Caco-2 (cell line): ENCODE results near the gene LRRC8E. TPM values are rescaled to one million over a fixed set of nuclear protein-coding genes. Genes with fewer than 3 reads are reported as not detected.

Experiments used
- BruUV-seq: library from RNA; stranded (reverse); fragments of 400-500 nt; replicated peaks from 2 replicates; lab custom pipeline; 2021; lab: Mats Ljungman, UMichigan
- CTCF ChIA-PET: fragments of 300-600 bp; sonication (Branson Sonifier 250); formaldehyde crosslinking; loops from one replicate; lab custom pipeline; 2022; ENCODE audit warnings: antibody characterized with exemption; lab: Charles Lee
- POLR2A ChIA-PET: fragments of 300-600 bp; sonication (Branson Sonifier 250); formaldehyde crosslinking; loops from one replicate; lab custom pipeline; 2022; ENCODE audit warnings: antibody characterized with exemption; lab: Charles Lee
- DNase-seq, 2 experiments: peaks; one replicate each; pipeline versions ENCODE4 v3.0.0 to v3.0.0-alpha.2; 2020 to 2022
- H3K27me3 ChIP-seq: replicated peaks from 2 replicates; pipeline ENCODE4 v1.6.0; 2011; ENCODE audit warnings: low read length; ENCODE audit not compliant: control insufficient read depth, insufficient read depth
- H3K36me3 ChIP-seq: 2 replicates; pipeline ENCODE4 v1.5.1; 2011; ENCODE audit warnings: low read length; ENCODE audit not compliant: control insufficient read depth, insufficient read depth
- H3K4me1 ChIP-seq: fragments of 250-450 bp; sonication (Bioruptor Pico); 2 replicates; pipeline ENCODE4 v1.5.1; 2020; ENCODE audit warnings: mild to moderate bottlenecking
- H3K4me3 ChIP-seq: 2 replicates; pipeline ENCODE4 v1.5.1; 2011; ENCODE audit warnings: low read depth, mild to moderate bottlenecking, control low read depth, low read length
- H3K9me3 ChIP-seq: fragments of 250-450 bp; sonication (Bioruptor Pico); 2 replicates; pipeline ENCODE4 v1.5.1; 2020; ENCODE audit warnings: mild to moderate bottlenecking, moderate library complexity
- H3K27ac Mint-ChIP-seq: one replicate; pipeline ENCODE4 v1.8.0; 2022; ENCODE audit warnings: mixed read lengths; ENCODE audit not compliant: unreplicated experiment
- H3K27me3 Mint-ChIP-seq: one replicate; pipeline ENCODE4 v1.8.0; 2022; ENCODE audit warnings: mixed read lengths; ENCODE audit not compliant: insufficient read depth, unreplicated experiment
- H3K36me3 Mint-ChIP-seq: one replicate; pipeline ENCODE4 v1.8.0; 2022; ENCODE audit warnings: mild to moderate bottlenecking, mixed read lengths; ENCODE audit not compliant: insufficient read depth, unreplicated experiment
- H3K4me1 Mint-ChIP-seq: one replicate; pipeline ENCODE4 v1.8.0; 2022; ENCODE audit warnings: low read depth, mixed read lengths; ENCODE audit not compliant: unreplicated experiment
- H3K4me3 Mint-ChIP-seq: one replicate; pipeline ENCODE4 v1.8.0; 2022; ENCODE audit warnings: mild to moderate bottlenecking, moderate library complexity, mixed read lengths; ENCODE audit not compliant: unreplicated experiment
- H3K9me3 Mint-ChIP-seq: one replicate; pipeline ENCODE4 v1.8.0; 2022; ENCODE audit warnings: mixed read lengths; ENCODE audit not compliant: unreplicated experiment
- intact Hi-C: fragments of 100-400 bp; cut with micrococcal nuclease; formaldehyde crosslinking; loops from one replicate; pipeline ENCODE4 v1.10.0; 2022; ENCODE audit not compliant: unreplicated experiment
- total RNA-seq: library from RNA; stranded (reverse); gene quantifications from 2 replicates; pipeline ENCODE4 v1.2.3, GENCODE V29; 2022
- TF ChIP-seq, protein P1 (sequence below), 2 experiments: fragments of 200-600 bp in 1 of 2; IDR thresholded peaks; 1 replicate in 1 of 2; 2 replicates in 1 of 2; pipeline versions ENCODE4 v1.5.1 to v1.8.0; 2011 to 2022; ENCODE audit warnings: antibody characterized with exemption in 1 of 2, control low read depth in 1 of 2, inconsistent platforms in 1 of 2, low read depth in 1 of 2, low read length in 1 of 2, mild to moderate bottlenecking in 1 of 2, moderate library complexity in 1 of 2; ENCODE audit not compliant: insufficient read depth in 1 of 2, severe bottlenecking in 1 of 2, unreplicated experiment in 1 of 2

The LRRC8E gene
- total RNA-seq, 1 experiment from 2014 or later, result 6.7 TPM

DNA sequence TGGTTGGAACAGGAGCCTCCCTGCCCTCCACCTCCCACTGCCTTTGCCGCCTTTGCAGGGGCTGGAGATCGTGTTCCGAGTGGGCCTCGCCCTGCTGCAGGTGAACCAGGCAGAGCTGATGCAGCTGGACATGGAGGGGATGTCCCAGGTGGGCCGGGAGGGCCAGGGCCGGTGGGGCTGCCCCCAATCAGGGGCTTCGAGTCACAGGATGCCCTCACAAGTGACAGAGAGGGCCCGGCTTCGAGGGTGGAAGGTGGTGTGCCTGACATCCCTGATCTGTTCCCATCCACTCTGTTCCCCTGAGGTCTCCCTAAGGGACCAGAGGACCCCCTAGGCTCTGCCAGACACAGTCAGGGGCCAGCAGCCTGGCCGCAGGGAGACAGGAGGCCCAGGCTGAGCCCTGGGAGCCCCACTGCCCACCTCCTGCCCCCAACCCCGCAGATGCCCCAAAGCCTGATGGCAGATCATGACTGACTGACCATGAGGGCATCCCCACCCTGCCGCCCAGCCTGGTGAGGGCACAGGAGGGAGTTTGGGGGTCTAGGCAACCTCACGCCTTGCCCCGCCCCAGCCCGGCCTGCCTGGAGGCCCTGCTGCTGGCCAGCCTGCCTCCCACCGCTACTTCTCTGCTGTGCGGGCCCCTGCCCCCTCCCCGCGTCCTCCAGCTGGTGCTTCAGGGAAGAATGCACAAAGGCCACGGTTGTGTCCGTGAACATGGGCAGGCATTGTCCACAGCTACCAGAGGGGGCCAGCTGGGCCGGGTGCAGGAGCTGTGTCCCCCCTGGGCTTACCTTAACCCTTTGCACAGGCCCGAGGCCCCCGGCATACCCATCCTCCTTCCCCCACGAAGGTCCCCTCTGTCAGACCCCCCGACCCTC is 36.4 kb upstream of the LRRC8E start:
- no TSS peak for BruUV-seq
- POLR2A ChIA-PET, result no interaction called here
- intact Hi-C loops, result loop anchor here (5.0 kb wide), 1 partner anchor 35 kb away; the partner anchor contains the start of gene LRRC8E

DNA sequence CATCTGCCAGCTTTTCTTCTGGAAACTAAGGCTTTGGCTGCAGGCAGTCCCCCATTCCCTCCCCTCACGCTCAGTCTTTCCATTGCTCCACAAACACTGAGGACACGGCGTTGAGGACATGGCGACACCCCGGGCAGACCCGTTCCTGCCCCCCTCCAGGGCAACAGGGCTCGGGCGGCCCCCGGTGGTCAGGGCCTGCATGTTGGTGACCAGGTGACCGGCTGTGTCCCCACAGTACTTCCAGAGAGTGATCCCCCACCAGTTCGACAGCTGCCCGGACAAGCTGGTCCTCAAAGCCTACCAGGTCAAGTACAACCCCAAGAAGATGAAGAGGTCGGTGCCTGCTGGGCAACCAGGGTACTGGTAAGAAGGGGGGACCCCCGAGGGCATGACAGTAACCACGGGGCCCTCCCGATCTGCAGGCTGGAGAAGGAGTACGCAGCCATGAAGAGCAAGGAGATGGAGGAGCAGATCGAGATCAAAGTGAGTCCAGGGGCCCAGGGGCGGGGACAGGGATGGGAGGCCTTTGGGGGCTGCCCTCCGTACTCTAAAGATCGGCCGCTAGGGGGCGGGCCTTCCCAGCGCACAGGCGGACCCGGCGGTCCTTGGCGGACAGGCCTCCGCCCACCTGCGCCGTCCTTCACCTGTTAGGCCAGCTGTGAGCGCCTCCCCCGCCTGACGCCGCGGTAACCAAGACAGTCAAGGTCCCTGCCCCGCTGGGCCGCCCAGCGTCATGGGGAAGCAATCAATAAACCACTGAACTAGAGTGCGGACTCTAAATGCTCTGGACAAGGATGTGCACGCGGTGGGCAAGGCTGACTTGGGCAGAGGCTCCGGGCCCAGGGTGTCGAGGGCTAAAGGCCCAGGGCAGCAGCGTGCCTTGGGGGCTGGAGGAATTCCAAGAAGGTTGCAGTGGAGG is 35.2 kb upstream of the LRRC8E start:
- TF ChIP-seq, protein P1, sequence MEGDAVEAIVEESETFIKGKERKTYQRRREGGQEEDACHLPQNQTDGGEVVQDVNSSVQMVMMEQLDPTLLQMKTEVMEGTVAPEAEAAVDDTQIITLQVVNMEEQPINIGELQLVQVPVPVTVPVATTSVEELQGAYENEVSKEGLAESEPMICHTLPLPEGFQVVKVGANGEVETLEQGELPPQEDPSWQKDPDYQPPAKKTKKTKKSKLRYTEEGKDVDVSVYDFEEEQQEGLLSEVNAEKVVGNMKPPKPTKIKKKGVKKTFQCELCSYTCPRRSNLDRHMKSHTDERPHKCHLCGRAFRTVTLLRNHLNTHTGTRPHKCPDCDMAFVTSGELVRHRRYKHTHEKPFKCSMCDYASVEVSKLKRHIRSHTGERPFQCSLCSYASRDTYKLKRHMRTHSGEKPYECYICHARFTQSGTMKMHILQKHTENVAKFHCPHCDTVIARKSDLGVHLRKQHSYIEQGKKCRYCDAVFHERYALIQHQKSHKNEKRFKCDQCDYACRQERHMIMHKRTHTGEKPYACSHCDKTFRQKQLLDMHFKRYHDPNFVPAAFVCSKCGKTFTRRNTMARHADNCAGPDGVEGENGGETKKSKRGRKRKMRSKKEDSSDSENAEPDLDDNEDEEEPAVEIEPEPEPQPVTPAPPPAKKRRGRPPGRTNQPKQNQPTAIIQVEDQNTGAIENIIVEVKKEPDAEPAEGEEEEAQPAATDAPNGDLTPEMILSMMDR (IDR thresholded peaks at IDR 0.05; ENCODE audit: insufficient read depth in 1 of 2, low read depth in 1 of 2, low read length in 1 of 2, severe bottlenecking in 1 of 2, unreplicated experiment in 1 of 2), result peak; percentile 79 to 90
- ChIA-PET CTCF (interaction anchor here (0.6 to 3.1 kb wide), 9 partner anchors 9 to 172 kb away, joined by 3 to 33 read pairs (median 5); partner anchors contain the start of genes LRRC8E, MAP2K7, SNAPC2 and TRAPPC5), POLR2A (no interaction called here)
- no peaks in the 10 kb centered on the region for H3K27me3 Mint-ChIP-seq
- 0 out of 2 replicates have a peak overlapping the region, but pooled peaks have one; percentile 14 for H3K4me3 ChIP-seq
- no peaks in the 10 kb centered on the region for H3K9me3 ChIP-seq
- H3K27ac Mint-ChIP-seq, result peak overlapping the region; percentile 86
- intact Hi-C loops, result loop anchor here (1.0 to 5.0 kb wide), 3 partner anchors 34 to 72 kb away; partner anchors contain the start of genes LRRC8E and MAP2K7
- H3K4me3 Mint-ChIP-seq, result peak overlapping the region; percentile 67
- peaks cover 11% of the 10 kb centered on the region for H3K4me1 ChIP-seq
- no TSS peak for BruUV-seq
- peak; percentile 93 to 95 for DNase-seq
- H3K36me3 ChIP-seq, result no peaks in the 10 kb centered on the region
- H3K27me3 ChIP-seq, result no peaks in the 10 kb centered on the region
- no peaks in the 10 kb centered on the region for H3K9me3 Mint-ChIP-seq
- peaks cover 10% of the 10 kb centered on the region for H3K4me1 Mint-ChIP-seq
- H3K36me3 Mint-ChIP-seq, result peaks cover 10% of the 10 kb centered on the region

More for the DNA sequence above, 36.4 kb upstream of the LRRC8E start:
- Mint-ChIP-seq H3K4me3 (no peak overlapping the region), H3K27ac (no peak overlapping the region), H3K27me3 (no peaks in the 10 kb centered on the region), H3K36me3 (peaks cover 7% of the 10 kb centered on the region), H3K9me3 (no peaks in the 10 kb centered on the region), H3K4me1 (peaks cover 10% of the 10 kb centered on the region)
- no peaks in the 10 kb centered on the region for H3K9me3 ChIP-seq
- TF ChIP-seq, protein P1 (IDR thresholded peaks at IDR 0.05; ENCODE audit: insufficient read depth in 1 of 2, low read depth in 1 of 2, low read length in 1 of 2, severe bottlenecking in 1 of 2, unreplicated experiment in 1 of 2), result no peak
- H3K4me3 ChIP-seq, result no peak overlapping the region
- DNase-seq, result no peak
- peaks cover 11% of the 10 kb centered on the region for H3K4me1 ChIP-seq
- H3K36me3 ChIP-seq, result no peaks in the 10 kb centered on the region
- CTCF ChIA-PET, result interaction anchor here (0.8 to 3.1 kb wide), 5 partner anchors 17 to 171 kb away, joined by 3 to 33 read pairs (median 12); partner anchors contain the start of genes MAP2K7, SNAPC2 and TRAPPC5
- no peaks in the 10 kb centered on the region for H3K27me3 ChIP-seq
